ENCODE results near the gene PGM5.

PGM5 gene

GRCh38 chr9:68495247-68495646 lies 138.8 kb downstream of the PGM5 start:
- no peak overlapping the region for H3K4me3 Mint-ChIP-seq
- H3K36me3 Mint-ChIP-seq = no peaks in the 10 kb centered on the region
- no peaks in the 10 kb centered on the region for H3K4me1 Mint-ChIP-seq
- no peak overlapping the region for H3K27ac Mint-ChIP-seq
- no peaks in the 10 kb centered on the region for H3K9me3 Mint-ChIP-seq
- H3K27me3 Mint-ChIP-seq = peaks cover 9% of the 10 kb centered on the region

GRCh38 chr9:68496356-68496755 lies 139.9 kb downstream of the PGM5 start:
- no peaks in the 10 kb centered on the region for H3K4me1 Mint-ChIP-seq
- H3K9me3 Mint-ChIP-seq = no peaks in the 10 kb centered on the region
- no peaks in the 10 kb centered on the region for H3K36me3 Mint-ChIP-seq
- no peak overlapping the region for H3K4me3 Mint-ChIP-seq
- H3K27ac Mint-ChIP-seq = no peak overlapping the region
- H3K27me3 Mint-ChIP-seq = peaks cover 8% of the 10 kb centered on the region

- Mint-ChIP-seq H3K36me3 (no peaks in the 10 kb centered on the region), H3K27ac (no peak overlapping the region), H3K9me3 (no peaks in the 10 kb centered on the region), H3K4me1 (no peaks in the 10 kb centered on the region), H3K27me3 (peaks cover 8% of the 10 kb centered on the region), H3K4me3 (no peak overlapping the region)
These were observed 141.2 kb downstream of the PGM5 start for GRCh38 chr9:68497629-68498028.

- H3K27me3 Mint-ChIP-seq = peaks cover 6% of the 10 kb centered on the region
- H3K4me3 Mint-ChIP-seq = no peak overlapping the region
- H3K27ac Mint-ChIP-seq = no peak overlapping the region
- no peaks in the 10 kb centered on the region for H3K36me3 Mint-ChIP-seq
- H3K4me1 Mint-ChIP-seq = no peaks in the 10 kb centered on the region
- no peaks in the 10 kb centered on the region for H3K9me3 Mint-ChIP-seq
These were observed 142.4 kb downstream of the PGM5 start for GRCh38 chr9:68498816-68499215.

GRCh38 chr9:68500457-68501381 lies 144.3 kb downstream of the PGM5 start:
- Mint-ChIP-seq H3K4me3 (no peak overlapping the region), H3K27ac (no peak overlapping the region), H3K27me3 (peaks cover 6% of the 10 kb centered on the region), H3K4me1 (no peaks in the 10 kb centered on the region), H3K36me3 (no peaks in the 10 kb centered on the region), H3K9me3 (no peaks in the 10 kb centered on the region)

GRCh38 chr9:68502279-68502678 lies 145.9 kb downstream of the PGM5 start:
- H3K27me3 Mint-ChIP-seq = peaks cover 6% of the 10 kb centered on the region
- H3K27ac Mint-ChIP-seq = no peak overlapping the region
- no peaks in the 10 kb centered on the region for H3K36me3 Mint-ChIP-seq
- no peaks in the 10 kb centered on the region for H3K4me1 Mint-ChIP-seq
- no peaks in the 10 kb centered on the region for H3K9me3 Mint-ChIP-seq
- H3K4me3 Mint-ChIP-seq = no peak overlapping the region

GRCh38 chr9:68505681-68506409 lies 149.4 kb downstream of the PGM5 start:
- no peak overlapping the region for H3K4me3 Mint-ChIP-seq
- H3K27ac Mint-ChIP-seq = no peak overlapping the region
- no peaks in the 10 kb centered on the region for H3K27me3 Mint-ChIP-seq

GRCh38 chr9:68506551-68506950 lies 150.1 kb downstream of the PGM5 start:
- no peak overlapping the region for H3K27ac Mint-ChIP-seq
- H3K9me3 Mint-ChIP-seq = no peaks in the 10 kb centered on the region
- no peak overlapping the region for H3K4me3 Mint-ChIP-seq
- no peaks in the 10 kb centered on the region for H3K36me3 Mint-ChIP-seq
- no peaks in the 10 kb centered on the region for H3K4me1 Mint-ChIP-seq
- H3K27me3 Mint-ChIP-seq = no peaks in the 10 kb centered on the region

More at GRCh38 chr9:68505681-68506409, 149.4 kb downstream of the PGM5 start:
- no peaks in the 10 kb centered on the region for H3K4me1 Mint-ChIP-seq
- no peaks in the 10 kb centered on the region for H3K9me3 Mint-ChIP-seq
- H3K36me3 Mint-ChIP-seq = no peaks in the 10 kb centered on the region

- no peak overlapping the region for H3K27ac Mint-ChIP-seq
- no peaks in the 10 kb centered on the region for H3K36me3 Mint-ChIP-seq
- no peaks in the 10 kb centered on the region for H3K27me3 Mint-ChIP-seq
- no peak overlapping the region for H3K4me3 Mint-ChIP-seq
- H3K9me3 Mint-ChIP-seq = no peaks in the 10 kb centered on the region
- no peaks in the 10 kb centered on the region for H3K4me1 Mint-ChIP-seq
These were observed 150.9 kb downstream of the PGM5 start for GRCh38 chr9:68507130-68507805.

GRCh38 chr9:68507806-68508145 lies 151.4 kb downstream of the PGM5 start:
- H3K36me3 Mint-ChIP-seq = no peaks in the 10 kb centered on the region
- no peaks in the 10 kb centered on the region for H3K9me3 Mint-ChIP-seq
- H3K4me3 Mint-ChIP-seq = no peak overlapping the region
- H3K27ac Mint-ChIP-seq = no peak overlapping the region
- no peaks in the 10 kb centered on the region for H3K4me1 Mint-ChIP-seq
- no peaks in the 10 kb centered on the region for H3K27me3 Mint-ChIP-seq

- H3K4me1 Mint-ChIP-seq = no peaks in the 10 kb centered on the region
- H3K9me3 Mint-ChIP-seq = no peaks in the 10 kb centered on the region
These were observed 152.1 kb downstream of the PGM5 start for GRCh38 chr9:68508547-68508946.

GRCh38 chr9:68509689-68510088 lies 153.3 kb downstream of the PGM5 start:
- H3K36me3 Mint-ChIP-seq = no peaks in the 10 kb centered on the region
- no peak overlapping the region for H3K4me3 Mint-ChIP-seq
- H3K4me1 Mint-ChIP-seq = no peaks in the 10 kb centered on the region
- no peaks in the 10 kb centered on the region for H3K27me3 Mint-ChIP-seq
- no peak overlapping the region for H3K27ac Mint-ChIP-seq
- H3K9me3 Mint-ChIP-seq = no peaks in the 10 kb centered on the region

More at GRCh38 chr9:68508547-68508946, 152.1 kb downstream of the PGM5 start:
- H3K27me3 Mint-ChIP-seq = no peaks in the 10 kb centered on the region
- H3K4me3 Mint-ChIP-seq = no peak overlapping the region
- no peak overlapping the region for H3K27ac Mint-ChIP-seq
- no peaks in the 10 kb centered on the region for H3K36me3 Mint-ChIP-seq

GRCh38 chr9:68513385-68513784 lies 157.0 kb downstream of the PGM5 start:
- H3K27me3 Mint-ChIP-seq = peaks cover 4% of the 10 kb centered on the region
- no peak overlapping the region for H3K27ac Mint-ChIP-seq
- H3K4me3 Mint-ChIP-seq = no peak overlapping the region
- no peaks in the 10 kb centered on the region for H3K36me3 Mint-ChIP-seq
- H3K4me1 Mint-ChIP-seq = no peaks in the 10 kb centered on the region
- H3K9me3 Mint-ChIP-seq = peaks cover 5% of the 10 kb centered on the region

GRCh38 chr9:68513981-68514380 lies 157.6 kb downstream of the PGM5 start:
- Mint-ChIP-seq H3K4me1 (no peaks in the 10 kb centered on the region), H3K27me3 (peaks cover 7% of the 10 kb centered on the region), H3K4me3 (no peak overlapping the region), H3K27ac (no peak overlapping the region), H3K36me3 (no peaks in the 10 kb centered on the region), H3K9me3 (peaks cover 10% of the 10 kb centered on the region)

- Mint-ChIP-seq H3K4me1 (no peaks in the 10 kb centered on the region), H3K36me3 (no peaks in the 10 kb centered on the region), H3K27me3 (peaks cover 8% of the 10 kb centered on the region), H3K27ac (no peak overlapping the region), H3K9me3 (peaks cover 10% of the 10 kb centered on the region), H3K4me3 (no peak overlapping the region)
These were observed 159.1 kb downstream of the PGM5 start for GRCh38 chr9:68515326-68516017.

Data from activated naive CD4-positive, alpha-beta T cell treated with anti-CD3 and anti-CD28 coated beads, Interleukin-2, amount 50 U/mL, for 24 hours (primary cell).